Cardiac muscle cell (in vitro differentiated cells and primary cell): ENCODE measurements around the gene DUS3L. TPM values are rescaled to one million over a fixed set of nuclear protein-coding genes. Genes with fewer than 3 reads are reported as not detected.

Source experiments
- DNase-seq, 2 donors: peaks; one replicate each; pipeline versions ENCODE4 v3.0.0 to v3.0.0-alpha.2; 2010 to 2017; ENCODE audit warnings: low read depth in 1 of 2, low spot score in 1 of 2
- H3K27ac ChIP-seq: fragments of 200-600 bp; sonication (generic); 2 replicates; pipeline ENCODE4 v1.5.1; 2016
- H3K27me3 ChIP-seq: fragments of 200-600 bp; sonication (generic); 2 replicates; pipeline ENCODE4 v1.6.0; 2016; ENCODE audit warnings: control low read depth
- H3K36me3 ChIP-seq: fragments of 200-600 bp; sonication (generic); 2 replicates; pipeline ENCODE4 v1.5.1; 2016; ENCODE audit warnings: control low read depth
- H3K4me1 ChIP-seq: fragments of 200-600 bp; sonication (generic); 2 replicates; pipeline ENCODE4 v1.8.1; 2017; ENCODE audit warnings: low read depth, mild to moderate bottlenecking, mixed run types
- H3K4me3 ChIP-seq: fragments of 200-600 bp; sonication (generic); 2 replicates; pipeline ENCODE4 v1.5.1; 2016; ENCODE audit warnings: mild to moderate bottlenecking
- H3K9me3 ChIP-seq: fragments of 200-600 bp; sonication (generic); 2 replicates; pipeline ENCODE4 v1.5.1; 2017; ENCODE audit warnings: low read depth, mild to moderate bottlenecking, control low read depth
- polyA plus RNA-seq: library from polyadenylated mRNA; unstranded; fragments of >200 nt; fragmentation: Nextera tagmentation; extraction: Ambion mirVana; gene quantifications from 2 replicates; pipeline ENCODE4 v1.2.1, GENCODE V29; 2016
- total RNA-seq: library from RNA; depleted of rRNA; stranded (reverse); fragments of >200 nt; gene quantifications from 2 replicates; pipeline ENCODE4 v1.2.3, GENCODE V29; 2016
- TF ChIP-seq, protein P1 (sequence below): IDR thresholded peaks from 2 replicates; pipeline ENCODE4 v1.5.1; 2012; ENCODE audit warnings: low read depth, mild to moderate bottlenecking, low read length

The DUS3L gene
- total and polyA plus RNA-seq, 2 experiments from 2014 or later = 39.1 to 43.4 TPM

DNA sequence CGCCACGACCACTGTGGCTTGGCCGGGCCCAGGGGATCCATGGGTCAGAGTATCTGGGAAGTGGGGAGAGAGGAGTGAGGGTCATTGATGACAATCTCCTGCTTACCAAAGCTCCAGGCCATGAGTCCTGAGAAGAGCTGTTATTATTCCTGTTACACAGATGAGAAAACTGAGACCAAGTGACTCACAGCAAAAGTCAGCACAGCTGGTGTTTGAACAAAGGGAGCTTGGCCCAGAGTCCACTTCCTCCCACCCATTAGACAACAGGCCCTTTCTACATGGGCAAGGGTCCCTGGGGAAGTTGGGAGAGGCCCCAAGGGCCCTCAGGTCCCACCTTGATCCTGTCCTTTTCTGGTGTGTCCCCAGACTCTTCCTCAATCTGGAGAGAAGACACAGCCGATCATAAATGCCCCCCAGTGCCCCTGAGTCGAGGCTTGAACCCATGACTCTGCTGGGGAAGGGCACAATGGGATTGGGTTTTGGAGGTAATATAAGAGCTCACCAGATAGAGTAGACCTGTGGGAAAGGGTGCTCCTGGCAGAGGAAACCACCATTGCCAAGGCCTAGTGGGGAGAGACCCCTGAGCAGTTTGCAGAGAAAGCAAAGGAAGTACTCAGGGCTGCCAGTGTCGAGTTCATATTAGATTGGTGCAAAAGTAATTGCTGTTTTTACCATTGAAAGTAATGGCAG lies 41.7 kb upstream of the DUS3L start:
- H3K27me3 ChIP-seq = no peaks in the 10 kb centered on the region
- TF ChIP-seq, protein P1, sequence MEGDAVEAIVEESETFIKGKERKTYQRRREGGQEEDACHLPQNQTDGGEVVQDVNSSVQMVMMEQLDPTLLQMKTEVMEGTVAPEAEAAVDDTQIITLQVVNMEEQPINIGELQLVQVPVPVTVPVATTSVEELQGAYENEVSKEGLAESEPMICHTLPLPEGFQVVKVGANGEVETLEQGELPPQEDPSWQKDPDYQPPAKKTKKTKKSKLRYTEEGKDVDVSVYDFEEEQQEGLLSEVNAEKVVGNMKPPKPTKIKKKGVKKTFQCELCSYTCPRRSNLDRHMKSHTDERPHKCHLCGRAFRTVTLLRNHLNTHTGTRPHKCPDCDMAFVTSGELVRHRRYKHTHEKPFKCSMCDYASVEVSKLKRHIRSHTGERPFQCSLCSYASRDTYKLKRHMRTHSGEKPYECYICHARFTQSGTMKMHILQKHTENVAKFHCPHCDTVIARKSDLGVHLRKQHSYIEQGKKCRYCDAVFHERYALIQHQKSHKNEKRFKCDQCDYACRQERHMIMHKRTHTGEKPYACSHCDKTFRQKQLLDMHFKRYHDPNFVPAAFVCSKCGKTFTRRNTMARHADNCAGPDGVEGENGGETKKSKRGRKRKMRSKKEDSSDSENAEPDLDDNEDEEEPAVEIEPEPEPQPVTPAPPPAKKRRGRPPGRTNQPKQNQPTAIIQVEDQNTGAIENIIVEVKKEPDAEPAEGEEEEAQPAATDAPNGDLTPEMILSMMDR = no peak
- no peak overlapping the region for H3K27ac ChIP-seq
- peaks cover 9% of the 10 kb centered on the region for H3K4me1 ChIP-seq
- H3K9me3 ChIP-seq = no peaks in the 10 kb centered on the region
- DNase-seq = no peak
- H3K4me3 ChIP-seq = no peak overlapping the region
- no peaks in the 10 kb centered on the region for H3K36me3 ChIP-seq

DNA sequence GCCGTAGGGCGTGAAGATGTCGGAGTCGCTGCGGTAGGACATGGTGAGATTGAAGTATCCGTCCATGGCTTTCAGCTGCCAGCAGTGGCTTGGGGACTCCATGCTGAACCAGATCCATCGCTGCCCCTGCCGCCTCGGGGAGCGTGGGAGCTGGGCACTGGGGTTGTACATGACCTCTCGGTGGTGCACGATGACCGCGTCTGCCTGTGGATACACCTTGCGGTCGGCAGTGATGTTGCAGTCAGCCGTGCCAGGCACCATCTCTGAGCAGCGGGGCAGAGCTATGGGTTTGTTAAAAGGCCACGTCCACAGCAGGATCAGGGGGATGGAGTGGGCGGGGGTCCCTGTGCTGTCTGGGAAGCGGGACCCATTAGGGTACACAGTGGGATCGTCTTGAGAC lies 41.1 kb upstream of the DUS3L start:
- Histone ChIP-seq H3K4me3 (no peak overlapping the region), H3K4me1 (peaks cover 11% of the 10 kb centered on the region), H3K9me3 (no peaks in the 10 kb centered on the region), H3K36me3 (no peaks in the 10 kb centered on the region), H3K27me3 (no peaks in the 10 kb centered on the region), H3K27ac (no peak overlapping the region)
- no peak for DNase-seq
- TF ChIP-seq, protein P1 = no peak

DNA sequence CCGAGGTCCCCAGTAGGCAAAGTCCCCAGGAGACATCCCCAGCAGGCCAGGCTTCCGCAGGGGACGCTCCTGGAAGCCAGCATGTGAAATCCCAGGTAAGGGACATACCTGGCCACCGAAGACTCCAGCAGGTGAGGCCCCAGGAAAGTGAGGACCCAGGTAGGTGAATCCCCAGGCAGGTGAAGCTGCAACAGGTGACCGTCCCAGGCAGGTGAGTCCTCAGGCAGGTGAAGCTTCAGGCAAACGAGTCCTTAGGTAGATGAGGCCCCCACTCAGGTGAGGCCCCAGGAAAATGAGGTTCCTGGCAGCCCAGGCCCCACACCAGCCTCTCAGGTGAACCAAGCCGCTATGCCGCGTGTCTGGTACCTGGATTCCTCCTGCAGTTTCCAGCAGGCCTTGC lies 40.2 kb upstream of the DUS3L start:
- TF ChIP-seq, protein P1 = no peak
- no peaks in the 10 kb centered on the region for H3K36me3 ChIP-seq
- H3K27ac ChIP-seq = no peak overlapping the region
- H3K4me3 ChIP-seq = no peak overlapping the region
- H3K4me1 ChIP-seq = peaks cover 16% of the 10 kb centered on the region
- no peaks in the 10 kb centered on the region for H3K9me3 ChIP-seq
- H3K27me3 ChIP-seq = no peaks in the 10 kb centered on the region
- DNase-seq = no peak

DNA sequence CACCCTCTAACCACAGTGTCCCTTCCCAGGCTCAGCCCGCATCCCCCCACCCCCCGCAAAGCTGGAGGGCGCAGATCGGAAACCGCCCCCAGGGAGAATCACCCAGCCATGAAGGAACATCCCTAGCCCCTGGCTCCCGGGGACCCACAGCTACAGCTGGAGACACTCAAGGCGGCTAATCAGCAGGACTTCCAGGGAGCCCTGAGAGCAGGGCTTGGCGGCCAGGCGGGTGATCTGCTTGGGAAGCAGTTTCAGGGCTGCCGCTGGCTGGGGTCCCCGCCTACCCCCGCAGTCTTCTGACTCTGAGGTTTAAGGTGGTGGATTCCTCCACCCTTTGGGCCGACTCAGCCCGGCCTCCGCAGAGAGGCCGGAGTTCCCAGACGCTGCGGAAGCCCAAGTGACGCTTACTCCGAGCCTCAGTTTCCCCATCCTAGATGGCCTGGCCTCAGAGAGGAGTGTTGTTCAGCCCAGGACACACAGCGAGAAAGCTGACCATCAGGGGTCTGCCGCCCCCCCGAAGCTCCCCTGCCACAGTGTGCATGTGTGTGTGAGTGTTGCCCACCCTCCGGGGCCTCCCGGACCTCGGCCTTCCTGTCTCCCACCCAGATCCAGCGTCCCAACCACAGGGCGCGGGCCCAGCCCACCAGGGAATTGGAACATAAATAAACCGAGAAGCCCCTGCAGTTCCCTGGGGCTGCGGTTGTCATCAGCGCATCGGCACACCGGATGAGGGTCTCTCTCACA lies 38.8 kb upstream of the DUS3L start:
- TF ChIP-seq, protein P1 = no peak
- peaks cover 16% of the 10 kb centered on the region for H3K4me1 ChIP-seq
- no peaks in the 10 kb centered on the region for H3K27me3 ChIP-seq
- no peak for DNase-seq
- H3K27ac ChIP-seq = peak overlapping the region; percentile 99
- H3K9me3 ChIP-seq = no peaks in the 10 kb centered on the region
- H3K36me3 ChIP-seq = no peaks in the 10 kb centered on the region
- no peak overlapping the region for H3K4me3 ChIP-seq

DNA sequence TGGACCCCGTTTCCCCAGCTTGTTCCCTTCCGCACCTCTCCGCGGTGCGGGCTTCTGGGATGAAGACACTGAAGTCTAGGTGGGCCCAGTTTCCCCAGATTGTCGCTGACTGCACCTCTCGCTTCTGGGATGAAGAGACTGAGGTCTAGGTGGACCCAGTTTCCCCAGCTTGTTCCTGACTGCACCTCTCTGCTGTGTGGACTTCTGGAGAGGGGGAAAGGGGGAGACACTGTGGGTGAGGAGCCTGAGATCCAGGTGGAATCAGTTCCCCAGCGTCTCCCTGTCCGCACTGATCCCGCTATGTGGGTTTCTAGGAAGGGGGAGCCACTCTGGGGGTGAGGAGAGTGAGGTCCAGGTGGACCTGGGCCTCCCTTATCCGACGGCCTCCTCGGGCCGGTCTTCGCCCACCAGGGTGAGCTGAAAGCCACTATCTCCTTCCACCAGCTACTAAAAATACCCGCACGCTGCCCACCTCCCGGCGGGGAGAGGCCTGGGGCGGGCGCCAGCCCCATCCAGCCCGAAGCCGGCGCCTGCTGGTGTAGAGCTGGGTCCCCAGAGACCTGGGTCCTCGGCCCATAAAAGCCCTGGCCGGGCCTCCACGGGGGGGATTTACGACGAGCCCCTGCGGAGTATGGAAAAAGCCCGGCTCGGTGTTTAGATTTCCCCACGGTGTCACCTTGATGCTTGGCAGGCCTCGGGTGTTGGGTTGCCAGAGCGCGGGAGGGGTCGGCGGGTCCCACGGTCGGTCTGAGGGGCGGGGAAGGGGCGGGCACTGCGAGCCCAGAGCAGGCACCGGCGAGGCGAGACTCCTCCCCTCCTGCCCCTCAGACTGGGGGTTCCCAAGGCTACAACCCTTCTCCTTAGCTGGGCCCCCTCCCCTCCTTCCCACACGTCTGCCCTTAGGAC lies 38.0 kb upstream of the DUS3L start:
- peak overlapping the region; percentile 99 for H3K27ac ChIP-seq
- no peaks in the 10 kb centered on the region for H3K27me3 ChIP-seq
- H3K4me1 ChIP-seq = peaks cover 16% of the 10 kb centered on the region
- DNase-seq = peak; percentile 63 to 96
- no peaks in the 10 kb centered on the region for H3K9me3 ChIP-seq
- no peaks in the 10 kb centered on the region for H3K36me3 ChIP-seq
- TF ChIP-seq, protein P1 = no peak
- peak overlapping the region; percentile 49 for H3K4me3 ChIP-seq
